BLaER1 (cell line): ENCODE results near the gene ELMO2.

Source experiments
- H3K27ac ChIP-seq: shearing (Covaris generic); formaldehyde crosslinking; 2 replicates; pipeline ENCODE4 v1.8.1; 2022
- H3K27me3 ChIP-seq: shearing (Covaris generic); formaldehyde crosslinking; 2 replicates; pipeline ENCODE4 v1.8.1; 2022
- H3K36me3 ChIP-seq: shearing (Covaris generic); formaldehyde crosslinking; 2 replicates; pipeline ENCODE4 v1.8.1; 2022
- H3K4me1 ChIP-seq: shearing (Covaris generic); formaldehyde crosslinking; 2 replicates; pipeline ENCODE4 v1.8.1; 2022
- H3K4me2 ChIP-seq: shearing (Covaris generic); formaldehyde crosslinking; 2 replicates; pipeline ENCODE4 v1.8.1; 2022
- H3K4me3 ChIP-seq: shearing (Covaris generic); formaldehyde crosslinking; 2 replicates; pipeline ENCODE4 v1.8.1; 2022
- H3K9ac ChIP-seq: shearing (Covaris generic); formaldehyde crosslinking; 2 replicates; pipeline ENCODE4 v1.8.1; 2022
- H3K9me3 ChIP-seq: shearing (Covaris generic); formaldehyde crosslinking; 2 replicates; pipeline ENCODE4 v1.8.1; 2022
- H4K20me1 ChIP-seq: shearing (Covaris generic); formaldehyde crosslinking; 2 replicates; pipeline ENCODE4 v1.8.1; 2022
- Cebpa-rat ChIP-seq: shearing (Covaris generic); IDR thresholded peaks from 2 replicates; pipeline ENCODE4 v1.8.1; 2022

The ELMO2 gene

DNA sequence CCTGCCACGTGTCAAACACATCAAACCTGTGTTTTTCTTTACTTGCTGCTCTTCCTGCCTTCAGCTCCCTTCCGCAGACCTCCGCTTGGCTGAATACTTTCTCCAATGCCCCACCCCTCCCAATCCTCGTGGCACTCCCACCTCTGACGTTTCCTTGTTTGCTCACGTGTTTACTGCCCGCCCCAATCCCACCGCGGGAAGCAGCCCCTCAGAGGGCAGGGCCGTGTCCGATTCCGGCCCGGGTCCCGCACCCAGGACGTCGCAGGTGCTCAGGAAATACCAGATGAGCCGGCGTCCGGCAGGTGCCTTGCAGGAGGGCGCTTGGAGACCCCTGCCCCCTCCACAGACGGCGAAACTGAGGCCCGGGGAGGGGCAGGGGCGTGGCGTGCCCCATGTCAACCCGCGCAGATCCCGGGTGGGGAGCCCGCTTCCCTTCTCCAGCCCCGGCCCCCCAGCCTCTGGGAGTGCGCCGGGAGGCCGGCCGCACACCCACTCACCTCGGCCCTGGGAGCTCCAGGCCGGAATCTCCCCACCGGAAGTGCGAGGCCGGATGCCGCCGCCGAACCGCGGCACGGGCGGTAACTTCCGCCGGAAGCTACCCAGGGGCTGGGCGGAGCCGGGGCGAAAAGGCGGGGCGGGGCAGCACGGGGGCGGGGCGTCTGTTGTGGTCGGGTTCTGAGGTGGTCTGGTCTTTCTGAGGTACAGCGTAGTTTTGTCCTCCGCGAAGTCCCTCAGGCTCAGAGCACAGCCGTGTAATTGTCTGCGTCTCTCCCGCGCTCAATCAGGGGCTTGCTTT lies 42.3 kb downstream of the ELMO2 start:
- H3K9me3 ChIP-seq = no peaks in the 10 kb centered on the region
- H3K27me3 ChIP-seq = no peaks in the 10 kb centered on the region
- TF ChIP-seq Cebpa-rat = no peak
- H4K20me1 ChIP-seq = peaks cover 26% of the 10 kb centered on the region; the same call in 1 of the 2 replicates
- H3K4me1 ChIP-seq = peaks cover 73% of the 10 kb centered on the region
- peak overlapping the region; percentile 93 for H3K4me2 ChIP-seq
- peaks cover 56% of the 10 kb centered on the region for H3K36me3 ChIP-seq
- H3K9ac ChIP-seq = peak overlapping the region; percentile 94
- peak overlapping the region; percentile 99 for H3K27ac ChIP-seq
- peak overlapping the region; percentile 96 for H3K4me3 ChIP-seq

GRCh38 chr20:46362921-46363867 lies 43.2 kb downstream of the ELMO2 start:
- no peaks in the 10 kb centered on the region for H3K9me3 ChIP-seq
- peak overlapping the region; percentile 99 for H3K27ac ChIP-seq
- peaks cover 73% of the 10 kb centered on the region for H3K4me1 ChIP-seq
- peaks cover 49% of the 10 kb centered on the region for H3K36me3 ChIP-seq
- H3K4me3 ChIP-seq = peak overlapping the region; percentile 96
- H3K4me2 ChIP-seq = peak overlapping the region; percentile 93
- no peaks in the 10 kb centered on the region for H3K27me3 ChIP-seq
- H4K20me1 ChIP-seq = peaks cover 35% of the 10 kb centered on the region; the same call in 1 of the 2 replicates
- H3K9ac ChIP-seq = peak overlapping the region; percentile 94
- TF ChIP-seq Cebpa-rat = no peak

DNA sequence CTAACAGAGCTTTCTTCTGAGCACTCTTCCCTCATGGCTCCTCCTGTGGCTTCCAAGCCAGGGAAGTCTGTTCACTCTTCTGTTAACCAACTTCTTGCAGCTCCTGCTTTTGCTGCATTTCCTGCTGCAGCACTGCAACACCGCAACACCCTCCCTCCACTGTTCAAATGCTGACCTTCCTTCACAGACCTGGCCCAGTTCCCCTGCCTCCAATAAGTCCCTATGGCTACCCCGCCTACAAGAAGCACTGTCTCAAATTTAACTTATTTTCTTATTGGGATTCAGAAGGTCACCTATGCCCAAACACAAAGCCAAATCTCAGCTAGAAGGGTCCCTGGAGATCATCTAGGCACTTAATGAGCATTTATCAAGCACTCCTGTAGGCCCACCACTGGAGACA lies 44.6 kb downstream of the ELMO2 start:
- H3K36me3 ChIP-seq = peaks cover 41% of the 10 kb centered on the region
- no peaks in the 10 kb centered on the region for H3K27me3 ChIP-seq
- peak overlapping the region; percentile 93 for H3K4me2 ChIP-seq
- H3K4me3 ChIP-seq = no peak overlapping the region
- H4K20me1 ChIP-seq = peaks cover 48% of the 10 kb centered on the region; the same call in 1 of the 2 replicates
- no peaks in the 10 kb centered on the region for H3K9me3 ChIP-seq
- peak overlapping the region; percentile 82 for H3K27ac ChIP-seq
- H3K4me1 ChIP-seq = peaks cover 83% of the 10 kb centered on the region
- 0 out of 2 replicates have a peak overlapping the region, but pooled peaks have one; percentile 4 for H3K9ac ChIP-seq
- TF ChIP-seq Cebpa-rat = no peak

DNA sequence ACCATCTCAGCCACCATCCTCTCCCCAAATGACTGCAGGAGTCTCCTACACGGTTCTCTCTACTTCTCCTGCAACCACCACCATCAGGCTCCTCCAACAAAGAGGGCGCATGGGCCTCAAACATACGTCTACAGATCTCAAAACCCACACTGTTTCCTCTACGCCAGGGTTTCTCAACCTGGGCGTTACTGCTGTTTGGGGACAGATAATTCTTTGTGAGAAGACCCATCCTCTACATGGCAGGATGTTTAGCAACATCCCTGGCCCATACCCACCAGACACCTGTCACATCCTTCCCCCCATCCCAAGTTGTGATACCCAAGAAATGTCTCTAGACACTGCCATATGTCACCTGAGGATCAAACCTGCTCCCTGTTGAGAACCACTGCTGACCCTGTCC lies 45.0 kb downstream of the ELMO2 start:
- Histone ChIP-seq H3K9me3 (no peaks in the 10 kb centered on the region), H4K20me1 (peaks cover 53% of the 10 kb centered on the region; the same call in 1 of the 2 replicates), H3K4me2 (peak overlapping the region; percentile 93), H3K36me3 (peaks cover 39% of the 10 kb centered on the region), H3K27me3 (no peaks in the 10 kb centered on the region), H3K4me3 (no peak overlapping the region), H3K9ac (0 out of 2 replicates have a peak overlapping the region, but pooled peaks have one; percentile 4), H3K27ac (peak overlapping the region; percentile 82), H3K4me1 (peaks cover 88% of the 10 kb centered on the region)
- no peak for TF ChIP-seq Cebpa-rat

DNA sequence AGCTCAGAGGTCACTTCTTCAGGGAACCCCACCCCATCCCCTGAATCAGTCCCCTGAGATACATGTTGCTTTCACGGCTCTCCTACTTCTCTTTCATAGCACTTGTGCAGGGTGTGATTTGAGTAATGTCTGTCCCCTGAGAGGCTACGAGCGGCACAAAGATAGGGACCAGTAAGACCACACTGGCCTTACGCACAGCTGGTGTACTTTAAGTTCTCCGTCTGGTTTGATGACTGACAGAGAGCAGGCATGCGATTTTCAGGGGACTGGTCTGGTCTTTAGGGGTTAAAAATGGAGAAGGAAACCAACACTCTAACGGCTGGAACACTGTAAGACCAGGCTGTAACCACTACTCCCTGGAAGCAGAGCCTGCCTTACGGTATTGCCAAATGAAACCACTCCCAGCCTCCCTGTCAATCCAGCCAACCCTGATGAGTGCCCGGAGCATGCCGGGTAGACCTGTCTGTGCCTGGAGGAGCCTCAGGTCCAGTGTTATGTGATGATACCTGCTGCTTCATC lies 47.1 kb downstream of the ELMO2 start:
- peaks cover 56% of the 10 kb centered on the region; the same call in 1 of the 2 replicates for H4K20me1 ChIP-seq
- H3K4me3 ChIP-seq = peak overlapping the region; percentile 56
- peak overlapping the region; percentile 82 for H3K27ac ChIP-seq
- no peaks in the 10 kb centered on the region for H3K27me3 ChIP-seq
- H3K9me3 ChIP-seq = no peaks in the 10 kb centered on the region
- peaks cover 85% of the 10 kb centered on the region for H3K4me1 ChIP-seq
- no peak for TF ChIP-seq Cebpa-rat
- peaks cover 47% of the 10 kb centered on the region for H3K36me3 ChIP-seq
- H3K9ac ChIP-seq = peak overlapping the region; percentile 68
- H3K4me2 ChIP-seq = peak overlapping the region; percentile 93

DNA sequence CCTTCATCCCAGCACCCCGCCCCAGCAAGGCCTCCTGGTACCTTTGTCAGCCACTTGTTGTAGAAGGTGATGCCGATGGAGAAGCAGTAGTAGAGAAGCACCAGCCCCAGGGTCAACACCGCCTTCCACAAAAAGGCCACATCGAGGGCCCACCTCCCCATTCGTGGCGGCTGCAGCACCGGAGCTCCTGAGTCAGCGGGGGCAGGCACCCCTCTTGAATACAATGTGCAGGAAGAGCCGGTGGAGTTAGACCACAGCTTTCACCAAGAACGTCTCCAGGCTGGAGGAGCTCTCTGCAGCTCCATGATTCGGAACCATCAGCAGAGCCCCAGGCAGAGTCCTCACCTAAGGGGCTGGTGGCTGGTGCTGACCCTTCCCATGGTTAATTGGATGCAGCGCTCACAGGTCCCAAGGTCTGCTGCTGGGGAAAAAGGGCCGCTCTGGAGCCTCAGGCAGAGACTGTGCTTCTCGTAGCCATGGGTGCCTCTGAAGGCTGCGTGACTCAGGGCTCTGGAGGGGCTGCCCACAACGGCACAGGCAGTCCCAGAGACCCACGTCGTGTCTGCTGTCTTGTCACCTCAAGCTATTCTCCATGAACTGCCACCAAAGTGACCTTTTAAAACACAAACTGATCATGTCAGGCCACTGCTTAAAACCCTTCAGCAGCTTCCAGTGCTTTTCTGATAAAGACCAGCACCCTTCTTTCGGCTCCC lies 47.9 kb downstream of the ELMO2 start:
- Histone ChIP-seq H3K4me1 (peaks cover 84% of the 10 kb centered on the region), H3K9me3 (no peaks in the 10 kb centered on the region), H3K4me3 (peak overlapping the region; percentile 56), H3K4me2 (peak overlapping the region; percentile 93), H3K27ac (peak overlapping the region; percentile 82), H3K36me3 (peaks cover 55% of the 10 kb centered on the region), H3K27me3 (no peaks in the 10 kb centered on the region), H3K9ac (peak overlapping the region; percentile 68), H4K20me1 (peaks cover 51% of the 10 kb centered on the region; the same call in 1 of the 2 replicates)
- TF ChIP-seq Cebpa-rat = no peak

DNA sequence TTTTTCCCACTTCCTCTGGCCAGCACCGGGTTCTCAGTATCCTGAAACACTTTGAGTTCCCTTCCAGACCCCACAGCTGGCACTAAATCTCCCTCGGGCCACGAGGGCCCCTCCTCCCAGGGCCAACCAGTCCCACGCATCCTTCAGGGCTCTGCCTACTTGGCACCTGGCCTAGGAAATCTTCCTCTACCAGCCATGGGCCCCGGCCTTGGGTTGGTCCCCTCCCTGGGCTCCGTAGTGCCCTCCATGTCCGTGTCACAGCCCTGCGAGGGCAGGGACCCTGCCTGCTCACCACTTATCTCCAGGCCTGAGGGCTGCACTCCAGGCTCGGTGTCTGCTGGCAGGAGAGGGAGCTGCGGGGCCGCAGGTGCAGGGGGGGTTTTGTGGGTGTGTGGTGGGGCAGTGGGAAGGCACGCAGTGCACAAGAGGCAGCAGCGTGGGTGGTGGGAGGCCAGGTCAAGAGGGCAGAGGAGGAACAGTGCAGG lies 49.3 kb downstream of the ELMO2 start:
- peak overlapping the region; percentile 56 for H3K4me3 ChIP-seq
- peaks cover 60% of the 10 kb centered on the region for H3K36me3 ChIP-seq
- peaks cover 70% of the 10 kb centered on the region for H3K4me1 ChIP-seq
- peak overlapping the region; percentile 53 for H3K9ac ChIP-seq
- peak overlapping the region; percentile 93 for H3K4me2 ChIP-seq
- TF ChIP-seq Cebpa-rat = no peak
- no peaks in the 10 kb centered on the region for H3K27me3 ChIP-seq
- peaks cover 36% of the 10 kb centered on the region; the same call in 1 of the 2 replicates for H4K20me1 ChIP-seq
- no peaks in the 10 kb centered on the region for H3K9me3 ChIP-seq
- H3K27ac ChIP-seq = peak overlapping the region; percentile 82

DNA sequence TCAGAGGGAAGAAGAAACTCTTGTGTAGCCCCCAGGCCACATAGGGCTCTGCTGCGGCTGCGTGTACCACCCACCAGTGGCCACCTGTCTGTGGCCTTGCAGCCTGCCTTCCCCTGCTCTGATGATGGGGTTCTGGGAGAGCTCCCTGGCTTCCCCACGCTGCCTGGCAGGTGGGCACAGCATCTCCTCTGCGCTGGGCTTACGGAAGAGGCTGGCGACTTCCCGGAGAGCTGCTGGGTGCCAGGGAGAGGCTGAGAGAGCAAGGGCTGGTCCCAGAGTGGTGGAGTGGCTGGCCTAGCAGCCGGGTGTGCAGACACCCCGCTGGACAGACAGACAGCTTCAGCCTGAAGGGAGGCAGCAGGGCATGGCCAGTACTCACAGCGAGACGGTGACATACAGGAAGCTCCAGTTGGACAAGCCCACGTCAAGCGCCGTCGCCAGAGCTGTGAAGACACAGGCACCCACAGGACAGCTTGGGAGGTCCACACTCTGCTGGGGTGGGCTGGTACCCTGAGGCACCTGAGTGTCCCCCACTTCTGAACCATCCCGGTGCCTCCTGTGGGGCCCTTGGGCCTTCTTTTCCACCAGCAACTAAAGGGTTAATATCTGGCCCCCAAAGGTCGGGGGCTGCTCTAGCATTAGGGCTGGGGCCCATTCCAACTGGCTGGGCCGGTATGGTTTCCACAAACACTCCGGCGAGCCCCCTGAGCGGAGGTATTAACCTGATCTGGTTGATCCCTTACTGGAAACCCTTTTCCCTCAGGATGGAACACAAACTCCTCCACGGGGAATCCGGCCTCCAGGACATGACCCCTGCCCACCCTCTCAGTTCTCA lies 50.0 kb downstream of the ELMO2 start:
- Histone ChIP-seq H3K9me3 (no peaks in the 10 kb centered on the region), H3K27me3 (no peaks in the 10 kb centered on the region), H3K9ac (0 out of 2 replicates have a peak overlapping the region, but pooled peaks have one; percentile 53), H3K4me1 (peaks cover 70% of the 10 kb centered on the region), H3K4me2 (peak overlapping the region; percentile 93), H3K4me3 (peak overlapping the region; percentile 56; the same call in 1 of the 2 replicates), H4K20me1 (peaks cover 36% of the 10 kb centered on the region), H3K27ac (peak overlapping the region; percentile 82), H3K36me3 (peaks cover 62% of the 10 kb centered on the region)
- TF ChIP-seq Cebpa-rat = no peak
